Measurements from ENCODE around the gene MYL2.

GRCh38 chr12:110927546-110927945 is 7.2 kb upstream of the MYL2 start:
- TF ChIP-seq CTCF (IDR thresholded peaks at IDR 0.05): no peak
- no peak for TF ChIP-seq POLR2A (IDR thresholded peaks at IDR 0.05)
